ENCODE measurements around the gene GFRA1.

DNA sequence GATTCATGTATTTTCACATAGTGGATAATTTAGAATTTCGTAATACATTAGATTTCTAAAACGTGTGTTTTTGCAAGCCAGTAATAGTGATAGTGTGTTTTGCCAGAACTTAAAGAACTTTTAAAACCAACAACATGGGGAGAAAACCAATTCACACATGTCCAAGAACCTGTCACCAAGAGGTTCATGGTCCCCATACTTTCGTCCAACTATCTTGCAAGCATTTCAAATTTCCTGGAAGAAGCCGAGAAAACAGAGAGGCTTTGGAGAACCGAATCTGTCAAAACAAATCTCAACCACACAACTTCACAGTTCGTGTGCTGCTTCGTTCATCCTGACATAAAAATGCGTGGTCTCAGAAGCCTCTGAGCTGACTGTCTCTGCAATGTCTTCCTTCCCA is 31.9 kb downstream of the GFRA1 start:
- TF ChIP-seq EZH2 (IDR thresholded peaks at IDR 0.05; ENCODE audit: low read depth, low read length, severe bottlenecking) (no peak), EP300 (IDR thresholded peaks at IDR 0.05; ENCODE audit: borderline replicate concordance in 1 of 2, low read depth in 2 of 2, low read length in 2 of 2) (no peak), TCF12 (IDR thresholded peaks at IDR 0.05; ENCODE audit: low read depth, low read length) (no peak), NRF1 (IDR thresholded peaks at IDR 0.05; ENCODE audit: low read depth, low read length) (no peak)
- TF ChIP-seq, protein P1, sequence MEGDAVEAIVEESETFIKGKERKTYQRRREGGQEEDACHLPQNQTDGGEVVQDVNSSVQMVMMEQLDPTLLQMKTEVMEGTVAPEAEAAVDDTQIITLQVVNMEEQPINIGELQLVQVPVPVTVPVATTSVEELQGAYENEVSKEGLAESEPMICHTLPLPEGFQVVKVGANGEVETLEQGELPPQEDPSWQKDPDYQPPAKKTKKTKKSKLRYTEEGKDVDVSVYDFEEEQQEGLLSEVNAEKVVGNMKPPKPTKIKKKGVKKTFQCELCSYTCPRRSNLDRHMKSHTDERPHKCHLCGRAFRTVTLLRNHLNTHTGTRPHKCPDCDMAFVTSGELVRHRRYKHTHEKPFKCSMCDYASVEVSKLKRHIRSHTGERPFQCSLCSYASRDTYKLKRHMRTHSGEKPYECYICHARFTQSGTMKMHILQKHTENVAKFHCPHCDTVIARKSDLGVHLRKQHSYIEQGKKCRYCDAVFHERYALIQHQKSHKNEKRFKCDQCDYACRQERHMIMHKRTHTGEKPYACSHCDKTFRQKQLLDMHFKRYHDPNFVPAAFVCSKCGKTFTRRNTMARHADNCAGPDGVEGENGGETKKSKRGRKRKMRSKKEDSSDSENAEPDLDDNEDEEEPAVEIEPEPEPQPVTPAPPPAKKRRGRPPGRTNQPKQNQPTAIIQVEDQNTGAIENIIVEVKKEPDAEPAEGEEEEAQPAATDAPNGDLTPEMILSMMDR (IDR thresholded peaks at IDR 0.05; ENCODE audit: control extremely low read depth in 1 of 3, insufficient read depth in 1 of 3, low read depth in 1 of 3, low read length in 3 of 3) = no peak
